Endometrium (tissue), 2 donors: ENCODE data around the gene ADAMTS16.

Experiments used
- FAIRE-seq: peaks from 2 replicates; lab custom pipeline; 2012; peaks lifted over from hg19 to GRCh38; lab: Jason Lieb, UNC
- donor health status: control.
- donor health status: control.

ADAMTS16 gene

DNA sequence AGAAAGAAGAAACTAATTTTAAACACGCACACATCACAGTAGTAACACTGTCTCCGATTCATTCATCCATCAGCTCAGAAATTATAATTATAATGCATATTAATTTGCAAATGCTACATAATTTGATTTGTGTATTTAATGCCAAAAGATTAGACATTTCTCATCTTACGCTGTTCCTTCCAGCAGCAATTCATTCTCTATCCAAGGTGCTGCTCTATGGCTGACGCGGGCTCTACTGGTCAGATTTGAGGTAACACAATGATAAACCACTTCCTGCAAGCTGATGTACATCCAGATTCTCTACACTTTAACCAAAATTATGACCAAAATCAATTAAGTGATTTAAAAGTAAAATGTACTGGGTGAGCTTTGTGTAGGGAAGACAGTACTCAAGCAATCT, 204.5 kb downstream of the ADAMTS16 start:
- FAIRE-seq: no peak

- FAIRE-seq: no peak
Measured at GRCh38 chr5:5347442-5347841, 207.3 kb downstream of the ADAMTS16 start.

DNA sequence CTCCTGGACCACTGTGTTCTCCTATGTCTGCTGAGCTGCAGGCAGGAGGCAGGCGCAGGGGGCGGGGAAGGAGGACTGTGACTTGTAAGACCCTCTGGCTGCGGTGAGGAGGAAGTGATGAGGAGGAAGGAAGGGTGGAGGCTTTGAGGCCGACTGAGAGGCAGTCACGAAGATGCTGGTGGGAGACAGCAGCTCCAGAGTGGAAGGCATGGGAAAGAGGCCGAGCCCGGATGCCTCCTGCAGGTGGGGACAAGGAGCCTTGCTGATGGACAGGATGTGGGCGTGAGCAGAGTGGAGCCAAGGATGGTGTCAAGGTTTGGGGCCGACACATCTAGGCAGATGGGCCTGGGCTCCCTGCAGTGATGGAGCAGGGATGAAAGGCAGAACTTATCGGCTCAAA, 208.0 kb downstream of the ADAMTS16 start:
- FAIRE-seq: no peak

GRCh38 chr5:5348576-5348975, 208.4 kb downstream of the ADAMTS16 start:
- no peak for FAIRE-seq

DNA sequence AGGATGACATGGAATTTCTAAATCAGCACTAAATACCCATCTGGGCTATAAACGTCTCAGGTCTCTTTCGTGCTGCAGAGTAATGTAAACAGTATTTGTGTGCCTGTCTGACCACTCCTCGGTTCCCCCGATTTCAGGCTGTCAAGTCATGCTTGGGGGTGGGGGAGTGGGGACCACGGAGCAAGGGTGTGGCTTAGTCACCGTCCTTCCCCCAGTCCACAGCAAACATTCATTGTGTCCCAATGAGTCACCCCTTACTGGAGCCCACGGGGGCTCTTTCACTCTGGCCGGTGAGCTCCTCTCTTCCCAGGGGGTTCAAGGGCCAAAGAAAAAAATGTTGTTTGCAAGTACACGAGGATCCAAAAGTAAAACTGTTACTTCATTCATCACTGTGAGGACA, 210.0 kb downstream of the ADAMTS16 start:
- no peak for FAIRE-seq

DNA sequence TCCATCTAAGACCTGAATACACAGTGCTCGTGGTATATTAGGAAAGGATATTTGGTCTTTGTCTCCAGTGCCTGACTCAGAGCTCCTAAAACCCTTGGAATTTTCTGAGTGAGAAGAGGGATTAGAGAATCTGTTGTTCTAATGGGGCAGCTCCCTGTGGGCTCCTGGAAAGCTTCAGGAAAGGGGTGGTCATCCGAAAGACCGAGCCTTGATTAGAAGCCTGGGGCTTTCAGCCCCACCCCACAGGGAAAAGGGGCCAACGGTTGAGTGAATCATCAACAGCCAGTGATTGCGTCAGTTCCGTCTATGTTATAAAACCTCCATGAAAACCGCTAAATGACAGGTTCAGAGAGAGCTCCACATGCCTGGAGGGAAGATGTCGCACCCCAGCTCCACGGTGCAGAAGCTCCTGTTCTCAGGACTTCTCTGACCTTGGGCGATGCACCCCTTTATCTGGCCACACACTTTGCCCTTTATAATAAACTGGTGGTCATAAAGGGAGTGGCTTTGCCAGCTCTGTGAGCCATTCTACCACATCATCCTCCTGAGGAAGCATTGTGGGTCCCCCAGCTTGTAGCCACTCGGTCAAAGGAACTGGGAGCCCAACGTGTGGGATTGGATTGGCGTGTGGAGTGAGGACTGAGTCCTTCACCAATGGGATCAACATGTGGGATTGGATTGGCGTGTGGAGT, 211.3 kb downstream of the ADAMTS16 start:
- no peak for FAIRE-seq

GRCh38 chr5:5352675-5353074, 212.5 kb downstream of the ADAMTS16 start:
- FAIRE-seq: no peak

DNA sequence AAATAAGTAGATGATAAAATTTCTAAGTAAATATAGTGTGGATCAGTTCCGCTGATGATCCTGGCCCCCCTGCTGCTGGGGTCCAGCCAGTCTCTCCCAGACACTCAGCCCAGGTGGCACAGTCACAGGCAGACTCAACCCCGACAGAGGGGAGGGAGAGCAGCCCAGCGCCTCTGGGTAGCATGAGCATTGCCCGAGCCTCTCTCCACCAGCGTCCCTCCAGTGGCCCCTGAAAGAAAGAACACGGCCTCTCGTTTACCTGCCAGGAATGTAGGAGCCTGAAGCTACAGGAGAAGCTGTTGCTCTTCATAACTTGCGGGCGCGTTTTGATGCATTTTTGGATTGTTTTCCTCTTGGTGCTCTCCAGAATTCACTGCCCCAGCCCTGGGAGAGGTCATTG, 213.6 kb downstream of the ADAMTS16 start:
- no peak for FAIRE-seq

- FAIRE-seq: no peak
Measured at GRCh38 chr5:5356765-5357164, 216.6 kb downstream of the ADAMTS16 start.

- no peak for FAIRE-seq
Measured at GRCh38 chr5:5359618-5360017, 219.5 kb downstream of the ADAMTS16 start.

DNA sequence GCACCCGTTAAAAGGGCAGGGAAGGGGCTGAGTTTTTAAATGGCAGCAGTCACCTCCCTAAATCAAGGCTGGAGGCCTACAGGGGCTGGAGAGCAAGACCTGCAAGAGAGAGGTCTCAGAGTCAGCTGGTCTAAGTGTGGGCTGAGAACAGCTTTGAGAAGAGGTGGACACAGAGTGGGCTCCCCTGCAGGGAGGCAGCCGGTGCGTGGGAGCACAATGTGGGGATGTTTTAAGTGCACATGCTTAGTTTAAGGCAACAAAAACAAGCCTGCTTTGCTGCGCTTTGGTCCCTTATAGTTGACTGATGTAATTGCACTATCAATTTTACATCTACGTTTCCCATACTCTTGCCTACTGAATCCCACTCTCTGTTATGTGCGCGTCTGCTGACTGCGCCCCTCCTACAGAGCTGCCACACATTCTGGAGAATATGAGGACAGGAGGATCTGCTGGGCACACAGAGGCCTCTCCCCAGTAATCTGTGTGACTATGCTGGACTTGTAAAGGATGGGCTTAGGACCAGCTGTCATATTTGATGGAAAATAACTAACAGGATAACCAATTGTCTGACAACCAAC, 220.3 kb downstream of the ADAMTS16 start:
- no peak for FAIRE-seq

DNA sequence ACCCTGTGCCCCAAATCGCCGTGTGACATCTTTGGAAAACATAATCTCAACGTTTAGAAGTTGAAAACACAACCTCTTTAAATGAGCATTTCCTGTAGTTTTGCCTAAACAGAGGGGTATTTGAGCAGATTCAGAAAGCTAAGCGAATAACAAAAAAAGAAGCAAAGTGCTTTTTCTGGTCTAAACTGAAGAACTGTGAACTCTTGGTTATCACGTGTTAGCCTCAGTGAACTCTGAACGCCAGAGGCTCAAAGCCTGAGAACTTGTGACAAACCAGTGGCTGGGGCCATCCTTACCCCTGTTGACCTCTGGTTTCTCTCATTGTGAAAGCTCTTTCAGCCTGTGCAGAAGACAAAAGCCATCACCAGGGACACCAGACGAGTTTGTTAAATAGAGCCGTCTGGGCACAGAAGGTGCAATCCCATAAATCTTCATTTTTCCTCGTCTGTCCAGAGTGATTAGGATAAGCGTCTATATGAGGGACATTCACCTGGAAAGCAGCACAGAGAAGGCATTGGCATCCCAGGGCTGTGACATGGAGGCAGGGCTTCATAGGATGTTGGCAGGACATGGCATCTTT, 220.9 kb downstream of the ADAMTS16 start:
- no peak for FAIRE-seq

- FAIRE-seq: no peak
Measured at GRCh38 chr5:5363045-5363444, 222.9 kb downstream of the ADAMTS16 start.

GRCh38 chr5:5364932-5365331, 224.8 kb downstream of the ADAMTS16 start:
- FAIRE-seq: no peak

DNA sequence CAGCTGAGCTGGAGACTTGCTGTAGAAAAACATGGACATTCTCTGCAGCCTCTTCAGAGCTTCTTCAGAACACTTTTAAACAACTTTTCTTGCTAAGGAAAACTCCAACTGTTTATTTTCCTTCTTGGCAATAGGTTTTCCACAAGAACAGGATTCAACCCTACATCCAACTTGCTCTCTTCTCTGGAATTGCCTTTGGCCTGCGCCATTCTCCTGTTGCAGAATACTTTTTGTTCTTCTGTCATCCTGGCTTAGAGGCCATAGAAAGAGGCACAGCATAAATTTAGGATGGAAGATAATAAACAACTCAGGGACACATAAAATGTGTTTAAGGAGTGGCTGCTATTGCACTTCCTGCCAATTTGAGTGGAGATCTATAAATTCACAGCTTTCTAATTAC, 227.6 kb downstream of the ADAMTS16 start:
- no peak for FAIRE-seq

DNA sequence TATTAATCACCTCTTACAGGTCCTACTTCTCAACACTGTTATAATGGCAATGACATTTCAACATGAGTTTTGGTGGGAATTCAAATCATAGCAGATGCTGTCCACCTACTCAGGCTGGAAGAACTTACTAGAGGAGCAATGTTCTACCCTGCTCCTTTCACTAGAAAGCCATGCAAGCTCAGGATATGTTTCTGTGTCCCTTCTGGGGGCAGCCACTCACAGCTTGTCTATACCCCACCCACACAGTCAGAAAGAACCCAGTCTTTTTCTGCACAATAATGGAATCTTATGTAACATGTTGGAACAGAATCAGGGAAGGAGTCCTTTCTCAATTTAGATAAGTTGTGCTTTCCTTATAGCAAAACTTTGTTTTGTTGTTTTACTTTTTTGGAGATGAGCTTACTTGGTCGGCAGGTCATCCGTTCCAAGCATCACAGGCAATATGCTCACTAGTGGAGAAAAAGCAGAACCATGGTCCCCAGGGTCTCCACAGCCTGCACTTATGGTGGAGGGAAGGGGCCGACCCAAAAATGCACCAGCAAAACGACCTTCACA, 229.0 kb downstream of the ADAMTS16 start:
- FAIRE-seq: no peak
